Caco-2 (cell line): ENCODE results near the gene GPR150. TPM values are rescaled to one million over a fixed set of nuclear protein-coding genes. Genes with fewer than 3 reads are reported as not detected.

ENCODE experiments used
- BruUV-seq: library from RNA; stranded (reverse); fragments of 400-500 nt; replicated peaks from 2 replicates; lab custom pipeline; 2021; lab: Mats Ljungman, UMichigan
- CTCF ChIA-PET: fragments of 300-600 bp; sonication (Branson Sonifier 250); formaldehyde crosslinking; loops from one replicate; lab custom pipeline; 2022; ENCODE audit warnings: antibody characterized with exemption; lab: Charles Lee
- POLR2A ChIA-PET: fragments of 300-600 bp; sonication (Branson Sonifier 250); formaldehyde crosslinking; loops from one replicate; lab custom pipeline; 2022; ENCODE audit warnings: antibody characterized with exemption; lab: Charles Lee
- DNase-seq, 2 experiments: peaks; one replicate each; pipeline versions ENCODE4 v3.0.0 to v3.0.0-alpha.2; 2020 to 2022
- H3K27me3 ChIP-seq: replicated peaks from 2 replicates; pipeline ENCODE4 v1.6.0; 2011; ENCODE audit warnings: low read length; ENCODE audit not compliant: control insufficient read depth, insufficient read depth
- H3K36me3 ChIP-seq: 2 replicates; pipeline ENCODE4 v1.5.1; 2011; ENCODE audit warnings: low read length; ENCODE audit not compliant: control insufficient read depth, insufficient read depth
- H3K4me1 ChIP-seq: fragments of 250-450 bp; sonication (Bioruptor Pico); 2 replicates; pipeline ENCODE4 v1.5.1; 2020; ENCODE audit warnings: mild to moderate bottlenecking
- H3K4me3 ChIP-seq: 2 replicates; pipeline ENCODE4 v1.5.1; 2011; ENCODE audit warnings: low read depth, mild to moderate bottlenecking, control low read depth, low read length
- H3K9me3 ChIP-seq: fragments of 250-450 bp; sonication (Bioruptor Pico); 2 replicates; pipeline ENCODE4 v1.5.1; 2020; ENCODE audit warnings: mild to moderate bottlenecking, moderate library complexity
- H3K27ac Mint-ChIP-seq: one replicate; pipeline ENCODE4 v1.8.0; 2022; ENCODE audit warnings: mixed read lengths; ENCODE audit not compliant: unreplicated experiment
- H3K27me3 Mint-ChIP-seq: one replicate; pipeline ENCODE4 v1.8.0; 2022; ENCODE audit warnings: mixed read lengths; ENCODE audit not compliant: insufficient read depth, unreplicated experiment
- H3K36me3 Mint-ChIP-seq: one replicate; pipeline ENCODE4 v1.8.0; 2022; ENCODE audit warnings: mild to moderate bottlenecking, mixed read lengths; ENCODE audit not compliant: insufficient read depth, unreplicated experiment
- H3K4me1 Mint-ChIP-seq: one replicate; pipeline ENCODE4 v1.8.0; 2022; ENCODE audit warnings: low read depth, mixed read lengths; ENCODE audit not compliant: unreplicated experiment
- H3K4me3 Mint-ChIP-seq: one replicate; pipeline ENCODE4 v1.8.0; 2022; ENCODE audit warnings: mild to moderate bottlenecking, moderate library complexity, mixed read lengths; ENCODE audit not compliant: unreplicated experiment
- H3K9me3 Mint-ChIP-seq: one replicate; pipeline ENCODE4 v1.8.0; 2022; ENCODE audit warnings: mixed read lengths; ENCODE audit not compliant: unreplicated experiment
- intact Hi-C: fragments of 100-400 bp; cut with micrococcal nuclease; formaldehyde crosslinking; loops from one replicate; pipeline ENCODE4 v1.10.0; 2022; ENCODE audit not compliant: unreplicated experiment
- total RNA-seq: library from RNA; stranded (reverse); gene quantifications from 2 replicates; pipeline ENCODE4 v1.2.3, GENCODE V29; 2022
- TF ChIP-seq, protein P1 (sequence below), 2 experiments: fragments of 200-600 bp in 1 of 2; IDR thresholded peaks; 1 replicate in 1 of 2; 2 replicates in 1 of 2; pipeline versions ENCODE4 v1.5.1 to v1.8.0; 2011 to 2022; ENCODE audit warnings: antibody characterized with exemption in 1 of 2, control low read depth in 1 of 2, inconsistent platforms in 1 of 2, low read depth in 1 of 2, low read length in 1 of 2, mild to moderate bottlenecking in 1 of 2, moderate library complexity in 1 of 2; ENCODE audit not compliant: insufficient read depth in 1 of 2, severe bottlenecking in 1 of 2, unreplicated experiment in 1 of 2

Gene GPR150
- total RNA-seq, 1 experiment from 2014 or later, result 0.27 TPM

DNA sequence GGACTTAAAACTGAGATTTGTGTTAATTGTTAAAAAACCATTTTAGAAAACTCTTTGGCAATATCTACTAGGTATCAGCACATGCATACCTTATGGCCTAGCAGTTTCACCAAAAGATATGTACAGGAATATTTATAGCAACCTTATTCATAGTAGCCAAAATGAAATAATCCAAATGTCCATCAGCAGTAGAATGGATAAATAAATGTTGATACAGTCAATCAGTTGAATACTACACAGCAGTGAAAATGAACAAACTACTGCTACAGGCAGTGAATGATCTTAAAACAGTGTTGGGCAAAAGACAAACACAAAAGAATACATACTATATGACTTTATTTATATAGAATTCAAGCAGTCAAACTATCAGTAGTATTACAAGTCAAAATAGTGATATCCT is 43.1 kb downstream of the GPR150 start:
- BruUV-seq, result no TSS peak
- Histone ChIP-seq H3K9me3 (no peaks in the 10 kb centered on the region), H3K4me1 (0 out of 2 replicates have a peak, but pooled peaks cover 4% of the 10 kb centered on the region), H3K27me3 (no peaks in the 10 kb centered on the region), H3K4me3 (no peak overlapping the region), H3K36me3 (no peaks in the 10 kb centered on the region)
- Mint-ChIP-seq H3K9me3 (no peaks in the 10 kb centered on the region), H3K4me3 (no peak overlapping the region), H3K36me3 (no peaks in the 10 kb centered on the region), H3K27me3 (no peaks in the 10 kb centered on the region), H3K27ac (no peak overlapping the region), H3K4me1 (no peaks in the 10 kb centered on the region)
- DNase-seq, result no peak
- ChIA-PET CTCF (no interaction called here), POLR2A (no interaction called here)
- intact Hi-C loops, result no loop called here
- TF ChIP-seq, protein P1, sequence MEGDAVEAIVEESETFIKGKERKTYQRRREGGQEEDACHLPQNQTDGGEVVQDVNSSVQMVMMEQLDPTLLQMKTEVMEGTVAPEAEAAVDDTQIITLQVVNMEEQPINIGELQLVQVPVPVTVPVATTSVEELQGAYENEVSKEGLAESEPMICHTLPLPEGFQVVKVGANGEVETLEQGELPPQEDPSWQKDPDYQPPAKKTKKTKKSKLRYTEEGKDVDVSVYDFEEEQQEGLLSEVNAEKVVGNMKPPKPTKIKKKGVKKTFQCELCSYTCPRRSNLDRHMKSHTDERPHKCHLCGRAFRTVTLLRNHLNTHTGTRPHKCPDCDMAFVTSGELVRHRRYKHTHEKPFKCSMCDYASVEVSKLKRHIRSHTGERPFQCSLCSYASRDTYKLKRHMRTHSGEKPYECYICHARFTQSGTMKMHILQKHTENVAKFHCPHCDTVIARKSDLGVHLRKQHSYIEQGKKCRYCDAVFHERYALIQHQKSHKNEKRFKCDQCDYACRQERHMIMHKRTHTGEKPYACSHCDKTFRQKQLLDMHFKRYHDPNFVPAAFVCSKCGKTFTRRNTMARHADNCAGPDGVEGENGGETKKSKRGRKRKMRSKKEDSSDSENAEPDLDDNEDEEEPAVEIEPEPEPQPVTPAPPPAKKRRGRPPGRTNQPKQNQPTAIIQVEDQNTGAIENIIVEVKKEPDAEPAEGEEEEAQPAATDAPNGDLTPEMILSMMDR (IDR thresholded peaks at IDR 0.05; ENCODE audit: insufficient read depth in 1 of 2, low read depth in 1 of 2, low read length in 1 of 2, severe bottlenecking in 1 of 2, unreplicated experiment in 1 of 2), result no peak

DNA sequence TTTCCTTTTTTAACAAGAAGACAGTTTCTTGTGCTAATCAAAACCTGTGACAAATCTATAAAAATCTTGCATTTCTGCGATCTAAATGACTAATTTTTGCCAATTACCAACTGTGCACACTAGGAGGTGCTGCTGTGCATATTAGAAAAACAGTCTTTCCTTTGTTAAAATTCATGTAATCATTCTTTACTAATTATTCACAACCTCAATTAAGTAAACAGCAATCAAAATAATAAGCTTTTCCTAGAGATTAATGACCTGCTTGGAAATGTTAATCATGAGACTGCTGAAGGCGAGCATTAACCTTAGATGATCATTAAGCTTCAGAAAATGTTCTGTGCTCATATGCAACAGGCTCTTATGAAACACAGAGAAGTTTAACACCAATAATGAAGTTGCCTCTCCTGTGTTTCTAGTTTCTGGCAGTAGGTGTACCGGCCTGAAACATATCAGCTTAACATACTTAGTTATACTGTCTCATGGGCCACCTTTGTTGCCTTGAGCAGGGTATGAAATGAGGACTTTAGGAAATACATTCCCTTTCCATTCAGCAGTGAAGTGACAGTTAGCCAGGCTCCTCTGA is 44.4 kb downstream of the GPR150 start:
- Mint-ChIP-seq H3K27ac (no peak overlapping the region), H3K4me3 (no peak overlapping the region), H3K9me3 (no peaks in the 10 kb centered on the region), H3K36me3 (no peaks in the 10 kb centered on the region), H3K27me3 (no peaks in the 10 kb centered on the region), H3K4me1 (no peaks in the 10 kb centered on the region)
- TF ChIP-seq, protein P1 (IDR thresholded peaks at IDR 0.05; ENCODE audit: insufficient read depth in 1 of 2, low read depth in 1 of 2, low read length in 1 of 2, severe bottlenecking in 1 of 2, unreplicated experiment in 1 of 2), result peak; percentile 78 to 81
- H3K4me1 ChIP-seq, result 0 out of 2 replicates have a peak, but pooled peaks cover 4% of the 10 kb centered on the region
- ChIA-PET CTCF (interaction anchor here (0.6 to 1.1 kb wide), 6 partner anchors 18 to 170 kb away, joined by 3 to 6 read pairs (median 4); partner anchors contain the start of genes RFESD and RHOBTB3), POLR2A (no interaction called here)
- no peaks in the 10 kb centered on the region for H3K36me3 ChIP-seq
- no peaks in the 10 kb centered on the region; the same call in 1 of the 2 replicates for H3K9me3 ChIP-seq
- peak in 1 of 2 experiments; percentile 23 for DNase-seq
- intact Hi-C loops, result loop anchor here (1.0 to 2.0 kb wide), 6 partner anchors 20 to 183 kb away; no protein-coding TSS in a partner anchor
- H3K4me3 ChIP-seq, result no peak overlapping the region
- no peaks in the 10 kb centered on the region for H3K27me3 ChIP-seq
- no TSS peak for BruUV-seq

DNA sequence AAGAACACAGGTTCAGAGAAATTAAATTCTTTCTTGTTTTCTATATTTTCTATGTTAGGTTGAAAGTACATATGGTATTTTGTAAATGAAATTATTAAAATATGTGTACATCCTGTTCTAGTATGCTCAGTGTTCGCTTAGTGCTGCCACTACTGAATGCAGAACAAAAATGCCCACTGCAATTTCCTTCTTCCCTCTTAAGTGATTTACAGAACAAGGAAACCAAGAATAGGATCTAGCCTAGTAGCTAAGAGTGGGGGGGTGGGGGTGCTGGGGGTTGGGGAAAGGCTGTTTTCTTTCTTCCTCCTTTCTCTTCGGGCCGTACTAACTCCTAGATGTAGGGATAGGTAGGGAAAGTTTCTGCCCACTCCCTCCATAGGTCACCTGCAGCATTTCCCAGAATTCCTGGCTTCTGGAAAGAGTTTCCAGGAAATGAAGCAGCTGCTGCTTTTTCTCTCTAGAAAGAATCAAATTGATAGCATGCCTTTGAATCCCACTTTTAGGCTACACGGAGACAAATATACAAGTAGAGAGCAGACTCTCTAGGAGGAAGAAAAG is 47.3 kb downstream of the GPR150 start:
- DNase-seq, result no peak
- intact Hi-C loops, result no loop called here
- Histone ChIP-seq H3K4me3 (no peak overlapping the region), H3K27me3 (no peaks in the 10 kb centered on the region), H3K9me3 (no peaks in the 10 kb centered on the region; the same call in 1 of the 2 replicates), H3K4me1 (peaks cover 26% of the 10 kb centered on the region), H3K36me3 (no peaks in the 10 kb centered on the region)
- CTCF ChIA-PET, result no interaction called here
- H3K27me3 Mint-ChIP-seq, result no peaks in the 10 kb centered on the region
- TF ChIP-seq, protein P1 (IDR thresholded peaks at IDR 0.05; ENCODE audit: insufficient read depth in 1 of 2, low read depth in 1 of 2, low read length in 1 of 2, severe bottlenecking in 1 of 2, unreplicated experiment in 1 of 2), result no peak
- no peak overlapping the region for H3K4me3 Mint-ChIP-seq
- no peaks in the 10 kb centered on the region for H3K36me3 Mint-ChIP-seq
- no TSS peak for BruUV-seq
- POLR2A ChIA-PET, result interaction anchor here (1.2 kb wide), 1 partner anchor 20 kb away, joined by 4 read pairs; the partner anchor contains the start of gene RFESD
- H3K4me1 Mint-ChIP-seq, result peaks cover 14% of the 10 kb centered on the region
- no peak overlapping the region for H3K27ac Mint-ChIP-seq
- H3K9me3 Mint-ChIP-seq, result no peaks in the 10 kb centered on the region
